ENCODE measurements around the gene C12orf76. TPM values are rescaled to one million over a fixed set of nuclear protein-coding genes. Genes with fewer than 3 reads are reported as not detected.
"Not testable (repeated sequence)": the region's sequence is repeated elsewhere in the genome, so short reads cannot be mapped to it uniquely, and the experiment has no call there.

Gene C12orf76
- polyA plus RNA-seq, 1 of the 3 experiments (the other 2 are of a cell fraction), result 29.2 TPM

- Histone ChIP-seq H3K9ac (peak overlapping the region; percentile 78), H3K4me1 (ENCODE audit: control insufficient read depth in 1 of 2, insufficient read depth in 2 of 2, low read depth in 1 of 2, low read length in 1 of 2) (peaks cover 14 to 15% of the 10 kb centered on the region in 2 experiments; a peak in 3 of 4 replicates), H3K4me2 (peak overlapping the region; percentile 97), H3K27ac (ENCODE audit: low read depth in 2 of 2, low read length in 1 of 2) (peak overlapping the region; percentile 85 to 86), H3K79me2 (ENCODE audit: insufficient read depth) (peaks cover 41% of the 10 kb centered on the region), H3K4me3 (ENCODE audit: low read depth in 2 of 2, low read length in 1 of 2) (peak overlapping the region; percentile 78 to 84), H2AFZ (ENCODE audit: low read depth) (peak overlapping the region; percentile 97)
- H3K9me3 ChIP-seq; DNase-seq; POLR2A ChIA-PET; H4K20me1 ChIP-seq (ENCODE audit: insufficient read depth); H3K36me3 ChIP-seq (replicated peaks in 1 of 2; ENCODE audit: control insufficient read depth in 1 of 2, insufficient read depth in 2 of 2, low read length in 1 of 2); H3F3A ChIP-seq (replicated peaks; ENCODE audit: insufficient read depth); H3K27me3 ChIP-seq (ENCODE audit: insufficient read depth); H3K9me2 ChIP-seq; CTCF ChIA-PET: not testable (repeated sequence)
- 86% methylated on average over 11 of the region's 11 CpGs for WGBS (ENCODE audit: low lambda C conversion rate)
These were observed 712 bp upstream of the C12orf76 start for GRCh38 chr12:110049034-110049433.

- peaks cover 12% of the 10 kb centered on the region for H3F3A ChIP-seq (replicated peaks; ENCODE audit: insufficient read depth)
- H2AFZ ChIP-seq (ENCODE audit: low read depth), result peak overlapping the region; percentile 38; the same call in 1 of the 2 replicates
- peaks cover 14 to 20% of the 10 kb centered on the region in 2 experiments; a peak in 3 of 4 replicates for H3K4me1 ChIP-seq (ENCODE audit: control insufficient read depth in 1 of 2, insufficient read depth in 2 of 2, low read depth in 1 of 2, low read length in 1 of 2)
- H4K20me1 ChIP-seq (ENCODE audit: insufficient read depth), result no peaks in the 10 kb centered on the region
- H3K9me3 ChIP-seq, result no peaks in the 10 kb centered on the region
- WGBS (ENCODE audit: low lambda C conversion rate), result 30% methylated on average over 14 of the region's 14 CpGs
- POLR2A ChIA-PET, result no interaction called here
- TF ChIP-seq EP300 (IDR thresholded peaks at IDR 0.05; ENCODE audit: borderline replicate concordance in 1 of 2, low read depth in 1 of 2, low read length in 1 of 2), result no peak
- no peak for TF ChIP-seq USF1 (IDR thresholded peaks at IDR 0.05; ENCODE audit: borderline replicate concordance, low read depth)
- TF ChIP-seq RAD21 (IDR thresholded peaks at IDR 0.05; ENCODE audit: low read length), result no peak
- no peak for TF ChIP-seq GATA2 (CRISPR knock-in tag; IDR thresholded peaks at IDR 0.05)
- TF ChIP-seq TEAD4 (IDR thresholded peaks at IDR 0.05; ENCODE audit: borderline replicate concordance, insufficient read depth), result no peak
- TF ChIP-seq MAX (IDR thresholded peaks at IDR 0.05; ENCODE audit: low read depth), result no peak
- no peak for TF ChIP-seq POLR2AphosphoS5 (IDR thresholded peaks at IDR 0.05; ENCODE audit: low read depth, low read length)
- TF ChIP-seq MXI1 (IDR thresholded peaks at IDR 0.05; ENCODE audit: low read depth, low read length), result no peak
- no peak for TF ChIP-seq CHD2 (IDR thresholded peaks at IDR 0.05; ENCODE audit: low read length, partially characterized antibody)
- no peak for TF ChIP-seq TAF1 (IDR thresholded peaks at IDR 0.05; ENCODE audit: borderline replicate concordance, low read depth, low read length)
- TF ChIP-seq NFIC (IDR thresholded peaks at IDR 0.05; ENCODE audit: borderline replicate concordance), result no peak
- no peak for TF ChIP-seq EZH2phosphoT487 (IDR thresholded peaks at IDR 0.05; ENCODE audit: borderline replicate concordance, low read depth)
- no peak for TF ChIP-seq SIN3A (IDR thresholded peaks at IDR 0.05; ENCODE audit: borderline replicate concordance, low read depth, low read length)
- TF ChIP-seq TCF12 (IDR thresholded peaks at IDR 0.05), result no peak
- no peak for TF ChIP-seq RFX5 (IDR thresholded peaks at IDR 0.05; ENCODE audit: low read length)
- no peak for TF ChIP-seq RXRA (IDR thresholded peaks at IDR 0.05; ENCODE audit: borderline replicate concordance, low read depth)
- TF ChIP-seq RCOR1 (IDR thresholded peaks at IDR 0.05; ENCODE audit: low read length), result no peak
- TF ChIP-seq FOXJ3 (CRISPR knock-in tag; IDR thresholded peaks at IDR 0.05), result no peak
- no peak for TF ChIP-seq NRF1 (IDR thresholded peaks at IDR 0.05; ENCODE audit: low read depth, low read length)
- no peak for TF ChIP-seq YY1 (IDR thresholded peaks at IDR 0.05; ENCODE audit: low read depth)
- H3K4me2 ChIP-seq, result peak overlapping the region; percentile 97
- H3K79me2 ChIP-seq (ENCODE audit: insufficient read depth), result peaks cover 54% of the 10 kb centered on the region
- peak overlapping the region; percentile 78 for H3K9ac ChIP-seq
- no peaks in the 10 kb centered on the region for H3K9me2 ChIP-seq
- peak overlapping the region; percentile 78 to 84 for H3K4me3 ChIP-seq (ENCODE audit: low read depth in 2 of 2, low read length in 1 of 2)
- peaks cover 2 to 7% of the 10 kb centered on the region in 2 experiments for H3K36me3 ChIP-seq (replicated peaks in 1 of 2; ENCODE audit: control insufficient read depth in 1 of 2, insufficient read depth in 2 of 2, low read length in 1 of 2)
- H3K27ac ChIP-seq (ENCODE audit: low read depth in 2 of 2, low read length in 1 of 2), result peak overlapping the region in 1 of 2 experiments; percentile 85; a peak in 2 of 4 replicates
- H3K27me3 ChIP-seq (ENCODE audit: insufficient read depth), result no peaks in the 10 kb centered on the region
- CTCF ChIA-PET, result interaction anchor here (0.6 to 1.0 kb wide), 2 partner anchors 16 to 54 kb away, joined by 3 read pairs; no protein-coding TSS in a partner anchor
- DNase-seq, result peak; percentile 34
These were observed 903 bp downstream of the C12orf76 start for GRCh38 chr12:110047297-110047940.
